ENCODE measurements around the gene CAT. TPM values are rescaled to one million over a fixed set of nuclear protein-coding genes. Genes with fewer than 3 reads are reported as not detected.

CAT gene
- polyA plus RNA-seq, 3 donors, result 153 to 208 (median 174) TPM

DNA sequence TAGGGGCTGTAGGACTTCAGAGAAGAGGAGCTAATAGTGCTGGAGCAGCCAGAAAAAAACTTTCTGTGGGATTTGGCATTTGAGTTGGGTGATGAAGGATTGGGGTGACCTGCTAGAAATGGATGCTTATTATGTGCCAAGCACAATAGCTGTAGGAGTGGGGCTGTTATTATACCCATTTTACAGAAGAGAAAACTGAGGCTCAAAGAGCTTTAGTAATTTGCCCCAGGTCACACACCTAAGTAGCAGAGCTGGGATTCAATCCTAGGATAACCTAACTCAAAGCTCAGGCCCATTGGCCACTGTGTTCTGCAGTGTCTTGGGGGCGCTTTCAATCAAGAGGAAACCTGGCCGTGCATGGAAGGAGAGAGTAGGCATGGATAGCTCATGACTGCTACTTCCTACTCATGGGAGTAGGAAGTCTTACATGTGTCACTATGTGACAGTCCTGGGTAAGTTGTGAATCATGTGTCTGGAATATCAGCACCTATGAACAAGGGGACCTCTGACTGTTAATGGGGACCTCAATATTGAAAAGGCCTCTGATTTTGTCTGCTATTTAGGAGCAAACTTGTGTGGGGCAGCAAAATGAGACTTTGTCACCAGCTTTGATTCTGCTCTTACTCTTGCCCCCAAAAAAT is 81.0 kb downstream of the CAT start:
- no peak for DNase-seq

DNA sequence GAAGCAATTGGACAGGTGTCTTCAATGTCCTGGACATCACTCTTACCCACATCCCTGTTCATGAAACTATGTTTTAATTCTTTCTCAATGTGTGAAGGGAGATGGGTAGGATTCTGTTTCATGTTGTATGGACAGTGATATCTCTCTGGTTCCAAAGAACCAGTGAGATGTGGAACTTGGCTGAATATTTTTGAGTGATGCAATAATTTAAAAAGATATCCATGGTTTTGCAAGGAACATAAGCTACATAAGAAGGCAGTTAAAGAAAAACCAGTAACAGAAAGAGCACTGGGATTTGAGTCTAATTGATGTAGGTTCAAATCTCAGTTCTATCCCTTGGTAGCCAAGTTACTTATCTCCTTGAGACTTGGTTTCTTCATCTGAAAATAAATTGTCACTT is 82.5 kb downstream of the CAT start:
- no peak for DNase-seq

Other genes starting within 250 kb of the CAT start
- gene ABTB2, start 80.9 kb upstream of the CAT start, polyA plus RNA-seq (ENCODE audit: insufficient read length in 3 of 3), result 10 to 100 TPM in 1 of 3 donors, 1 to 10 TPM in 2; 8.1 to 10.4 (median 9.1) TPM
- gene ELF5, start 74.9 kb downstream of the CAT start, polyA plus RNA-seq (ENCODE audit: insufficient read length in 3 of 3), result 100 to 1,000 TPM in 1 of 3 donors, 10 to 100 TPM in 2; 62.1 to 100 (median 64.4) TPM
- 10 to 100 TPM; 18.7 to 32.7 (median 25.1) TPM for gene EHF, start 182.2 kb downstream of the CAT start, polyA plus RNA-seq (ENCODE audit: insufficient read length in 3 of 3)